ENCODE results near the gene CHIA.

- TF ChIP-seq EZH2phosphoT487 (IDR thresholded peaks at IDR 0.05; ENCODE audit: insufficient read depth, low read depth) (no peak), EZH2 (IDR thresholded peaks at IDR 0.05; ENCODE audit: insufficient read depth, poor library complexity, severe bottlenecking) (no peak)
Measured at GRCh38 chr1:111332190-111332589, 41.5 kb downstream of the CHIA start.

Measured in GM23248 (cell line).